ENCODE results near the gene CARD16.

Gene CARD16

GRCh38 chr11:105027678-105028077 lies 17.5 kb downstream of the CARD16 start:
- no peak for DNase-seq (ENCODE audit: low read depth)
- no peak for TF ChIP-seq CTCF (conservative IDR thresholded peaks at IDR 0.05; ENCODE audit: low read length)
- no peak overlapping the region for H3K4me3 ChIP-seq (ENCODE audit: low read length)

GRCh38 chr11:105024394-105024793 lies 20.7 kb downstream of the CARD16 start:
- no peak for TF ChIP-seq CTCF (conservative IDR thresholded peaks at IDR 0.05; ENCODE audit: low read length)
- no peak overlapping the region for H3K4me3 ChIP-seq (ENCODE audit: low read length)
- DNase-seq (ENCODE audit: low read depth) = no peak

- no peak within 1 kb of the TSS for H3K4me3 ChIP-seq (ENCODE audit: low read length)
- DNase-seq (ENCODE audit: low read depth) = peak; percentile 13
- TF ChIP-seq CTCF (conservative IDR thresholded peaks at IDR 0.05; ENCODE audit: low read length) = no peak
Observed at GRCh38 chr11:105023003-105023402, 22.1 kb downstream of the CARD16 start, which contains the start of gene CASP5. Gene CASP5, minus strand, starts transcription at chr11:105023168. Its CDS starts 32 bp downstream, at chr11:105023136.

- TF ChIP-seq CTCF (conservative IDR thresholded peaks at IDR 0.05; ENCODE audit: low read length) = no peak
- no peak overlapping the region for H3K4me3 ChIP-seq (ENCODE audit: low read length)
- DNase-seq (ENCODE audit: low read depth) = no peak
Observed at GRCh38 chr11:105022527-105022926, 22.6 kb downstream of the CARD16 start.

- no peak for DNase-seq (ENCODE audit: low read depth)
- no peak for TF ChIP-seq CTCF (conservative IDR thresholded peaks at IDR 0.05; ENCODE audit: low read length)
- no peak overlapping the region for H3K4me3 ChIP-seq (ENCODE audit: low read length)
Observed at GRCh38 chr11:105007463-105007862, 37.7 kb downstream of the CARD16 start.

GRCh38 chr11:105005451-105005845 lies 39.7 kb downstream of the CARD16 start:
- DNase-seq (ENCODE audit: low read depth) = no peak

More at GRCh38 chr11:105005451-105005845, 39.7 kb downstream of the CARD16 start:
- TF ChIP-seq CTCF (conservative IDR thresholded peaks at IDR 0.05; ENCODE audit: low read length) = no peak
- H3K4me3 ChIP-seq (ENCODE audit: low read length) = no peak overlapping the region
